ENCODE data around the gene MAP4K5.

GRCh38 chr14:50471838-50472465 is 60.4 kb downstream of the MAP4K5 start:
- no peak for TF ChIP-seq CTCF (IDR thresholded peaks at IDR 0.05)
- no peak for TF ChIP-seq POLR2A (IDR thresholded peaks at IDR 0.05)

Data from adrenal gland (tissue), 5 donors.